Nephron (organoid): ENCODE data around the gene MYO1C.
"Not testable (repeated sequence)": the region's sequence is repeated elsewhere in the genome, so short reads cannot be mapped to it uniquely, and the experiment has no call there.

Experiments used
- H3K27ac Mint-ChIP-seq, 3 experiments: 2 replicates each; pipeline ENCODE4 v1.8.0; 2020; ENCODE audit warnings: mixed read lengths in 3 of 3, mild to moderate bottlenecking in 2 of 3, moderate library complexity in 1 of 3
- H3K27me3 Mint-ChIP-seq: 2 replicates; pipeline ENCODE4 v1.8.0; 2021; ENCODE audit warnings: low read depth, mild to moderate bottlenecking, moderate library complexity, mixed read lengths
- H3K36me3 Mint-ChIP-seq: 2 replicates; pipeline ENCODE4 v1.8.0; 2020; ENCODE audit warnings: low read depth, mixed read lengths
- H3K4me1 Mint-ChIP-seq: 2 replicates; pipeline ENCODE4 v1.8.0; 2020; ENCODE audit warnings: mixed read lengths
- H3K4me3 Mint-ChIP-seq, 3 experiments: 2 replicates each; pipeline ENCODE4 v1.8.0; 2020; ENCODE audit warnings: mild to moderate bottlenecking in 3 of 3, mixed read lengths in 3 of 3, moderate library complexity in 2 of 3
- H3K9me3 Mint-ChIP-seq: 2 replicates; pipeline ENCODE4 v1.8.0; 2020; ENCODE audit warnings: mixed read lengths
- TF ChIP-seq, protein P1 (sequence below), 3 experiments: fragments of 200-600 bp; sonication (generic); IDR thresholded peaks; one replicate each; pipeline ENCODE4 v1.5.0; 2021; ENCODE audit warnings: antibody characterized with exemption in 3 of 3; ENCODE audit not compliant: unreplicated experiment in 3 of 3

MYO1C gene

DNA sequence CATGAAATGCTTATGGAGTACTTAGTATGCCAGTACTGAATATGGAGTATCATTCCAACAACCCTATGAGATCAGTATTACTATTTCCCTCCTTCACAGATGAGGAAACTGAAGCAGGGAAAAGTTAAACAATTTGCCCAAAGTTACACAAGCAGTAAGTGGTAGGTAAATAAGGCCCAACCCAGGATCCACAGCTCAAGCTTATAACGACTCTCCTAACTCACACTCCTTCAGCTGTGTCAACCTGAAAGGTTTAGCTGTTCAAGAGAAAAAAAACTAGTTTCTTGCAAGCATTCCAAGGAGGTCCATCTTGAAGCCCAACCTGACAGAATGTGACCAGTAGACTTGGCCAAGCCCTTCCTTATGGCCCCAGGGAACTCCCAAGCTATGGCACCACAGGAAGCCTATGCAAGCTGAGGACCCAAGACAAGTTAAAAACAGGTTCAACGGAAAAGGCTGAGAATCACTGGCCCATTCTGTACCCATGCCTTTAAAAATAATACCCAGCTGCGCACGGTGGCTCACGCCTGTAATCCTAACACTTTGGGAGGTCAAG is 43.0 kb downstream of the MYO1C start:
- no peak overlapping the region for H3K27ac Mint-ChIP-seq
- TF ChIP-seq, protein P1, sequence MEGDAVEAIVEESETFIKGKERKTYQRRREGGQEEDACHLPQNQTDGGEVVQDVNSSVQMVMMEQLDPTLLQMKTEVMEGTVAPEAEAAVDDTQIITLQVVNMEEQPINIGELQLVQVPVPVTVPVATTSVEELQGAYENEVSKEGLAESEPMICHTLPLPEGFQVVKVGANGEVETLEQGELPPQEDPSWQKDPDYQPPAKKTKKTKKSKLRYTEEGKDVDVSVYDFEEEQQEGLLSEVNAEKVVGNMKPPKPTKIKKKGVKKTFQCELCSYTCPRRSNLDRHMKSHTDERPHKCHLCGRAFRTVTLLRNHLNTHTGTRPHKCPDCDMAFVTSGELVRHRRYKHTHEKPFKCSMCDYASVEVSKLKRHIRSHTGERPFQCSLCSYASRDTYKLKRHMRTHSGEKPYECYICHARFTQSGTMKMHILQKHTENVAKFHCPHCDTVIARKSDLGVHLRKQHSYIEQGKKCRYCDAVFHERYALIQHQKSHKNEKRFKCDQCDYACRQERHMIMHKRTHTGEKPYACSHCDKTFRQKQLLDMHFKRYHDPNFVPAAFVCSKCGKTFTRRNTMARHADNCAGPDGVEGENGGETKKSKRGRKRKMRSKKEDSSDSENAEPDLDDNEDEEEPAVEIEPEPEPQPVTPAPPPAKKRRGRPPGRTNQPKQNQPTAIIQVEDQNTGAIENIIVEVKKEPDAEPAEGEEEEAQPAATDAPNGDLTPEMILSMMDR (IDR thresholded peaks at IDR 0.05; ENCODE audit: unreplicated experiment in 3 of 3), result no peak
- peaks cover 36% of the 10 kb centered on the region for H3K36me3 Mint-ChIP-seq

DNA sequence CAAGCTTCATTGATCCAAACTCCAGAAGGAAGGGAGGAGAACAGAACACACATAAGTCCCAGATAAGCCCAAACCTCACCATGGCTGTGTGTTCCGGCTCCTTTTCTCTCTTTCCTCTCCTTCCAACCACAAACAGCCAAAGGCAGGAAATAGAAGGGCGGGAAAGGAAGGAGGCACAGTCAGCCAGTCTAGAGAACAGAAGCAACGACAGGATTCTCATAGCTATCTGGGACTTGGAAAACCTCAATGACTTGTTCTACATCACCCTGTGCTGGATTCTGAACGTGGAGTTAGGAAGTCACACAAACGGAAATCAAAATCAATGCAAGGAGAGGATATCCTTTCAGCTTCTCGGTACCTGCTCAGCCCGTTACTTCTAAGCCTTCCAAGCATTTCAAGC is 45.4 kb downstream of the MYO1C start:
- H3K4me3 Mint-ChIP-seq, result no peak overlapping the region
- peaks cover 31% of the 10 kb centered on the region for H3K36me3 Mint-ChIP-seq
- H3K4me1 Mint-ChIP-seq, result peaks cover 7% of the 10 kb centered on the region
- H3K9me3 Mint-ChIP-seq, result no peaks in the 10 kb centered on the region
- no peaks in the 10 kb centered on the region for H3K27me3 Mint-ChIP-seq
- TF ChIP-seq, protein P1 (IDR thresholded peaks at IDR 0.05; ENCODE audit: unreplicated experiment in 3 of 3), result no peak
- no peak overlapping the region for H3K27ac Mint-ChIP-seq

More for the DNA sequence above, 43.0 kb downstream of the MYO1C start:
- Mint-ChIP-seq H3K27me3 (no peaks in the 10 kb centered on the region), H3K4me1 (peaks cover 15% of the 10 kb centered on the region), H3K4me3 (no peak overlapping the region), H3K9me3 (no peaks in the 10 kb centered on the region)

DNA sequence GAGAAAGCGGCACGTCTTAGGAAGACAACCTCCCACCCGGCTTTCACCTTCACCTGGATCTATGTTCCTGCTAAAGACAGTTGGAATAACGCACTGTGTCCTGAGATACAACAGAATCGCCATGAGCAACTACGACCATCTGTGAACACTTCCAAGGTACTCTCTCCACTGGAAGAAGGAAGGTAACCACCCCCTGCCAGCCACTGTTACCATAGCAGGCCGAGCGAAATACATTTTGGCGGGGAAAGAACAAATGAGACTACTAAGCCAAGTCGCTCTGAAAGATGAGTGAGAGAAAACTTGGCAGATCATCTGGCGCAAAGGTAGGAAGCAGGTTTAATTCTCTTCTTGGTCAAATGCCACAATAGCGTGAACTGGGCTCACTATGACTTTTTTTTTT is 46.3 kb downstream of the MYO1C start:
- Mint-ChIP-seq H3K9me3 (no peaks in the 10 kb centered on the region), H3K36me3 (peaks cover 29% of the 10 kb centered on the region), H3K27me3 (no peaks in the 10 kb centered on the region), H3K4me3 (no peak overlapping the region), H3K27ac (no peak overlapping the region), H3K4me1 (peaks cover 7% of the 10 kb centered on the region)
- TF ChIP-seq, protein P1 (IDR thresholded peaks at IDR 0.05; ENCODE audit: unreplicated experiment in 3 of 3), result no peak

DNA sequence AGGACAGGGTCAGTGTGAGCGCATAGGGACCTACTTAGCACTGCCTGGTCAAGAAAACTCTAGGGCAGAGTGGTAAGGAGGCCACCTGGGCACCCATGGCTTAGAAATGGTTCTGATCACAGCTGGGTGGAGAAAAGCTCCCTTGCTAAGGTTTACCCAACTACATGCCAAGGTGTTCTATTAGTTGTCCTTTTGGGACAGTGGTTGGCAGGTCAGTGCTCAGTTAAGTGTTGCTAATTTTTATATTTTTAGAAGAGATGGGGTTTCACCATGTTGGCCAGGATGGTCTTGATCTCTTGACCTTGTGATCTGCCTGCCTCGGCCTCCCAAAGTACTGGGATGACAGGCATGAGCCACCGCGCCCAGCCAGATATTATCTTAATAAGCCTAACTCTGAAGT is 46.8 kb downstream of the MYO1C start:
- H3K27ac Mint-ChIP-seq, H3K9me3 Mint-ChIP-seq, H3K4me1 Mint-ChIP-seq, H3K27me3 Mint-ChIP-seq, H3K4me3 Mint-ChIP-seq: not testable (repeated sequence)
- H3K36me3 Mint-ChIP-seq, result peaks cover 29% of the 10 kb centered on the region

DNA sequence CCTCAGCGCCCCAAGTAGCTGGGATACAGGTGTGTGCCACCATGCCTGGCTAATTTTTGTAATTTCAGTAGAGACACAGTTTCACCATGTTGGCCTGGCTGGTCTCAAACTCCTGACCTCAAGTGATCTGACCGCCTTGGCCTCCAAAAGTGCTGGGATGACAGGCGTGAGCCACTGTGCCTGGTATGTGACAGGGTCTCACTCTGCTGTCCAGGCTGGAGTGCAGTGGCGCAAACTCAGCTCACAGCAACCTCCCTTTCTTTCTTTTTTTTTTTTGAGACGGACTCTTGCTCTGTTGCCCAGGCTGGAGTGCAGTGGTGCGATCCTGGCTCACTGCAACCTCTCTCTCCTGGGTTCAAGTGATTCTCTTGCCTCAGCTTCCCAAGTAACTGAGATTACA is 49.8 kb downstream of the MYO1C start:
- H3K9me3 Mint-ChIP-seq, H3K27me3 Mint-ChIP-seq, H3K4me1 Mint-ChIP-seq, H3K4me3 Mint-ChIP-seq, H3K27ac Mint-ChIP-seq: not testable (repeated sequence)
- peaks cover 18% of the 10 kb centered on the region for H3K36me3 Mint-ChIP-seq

DNA sequence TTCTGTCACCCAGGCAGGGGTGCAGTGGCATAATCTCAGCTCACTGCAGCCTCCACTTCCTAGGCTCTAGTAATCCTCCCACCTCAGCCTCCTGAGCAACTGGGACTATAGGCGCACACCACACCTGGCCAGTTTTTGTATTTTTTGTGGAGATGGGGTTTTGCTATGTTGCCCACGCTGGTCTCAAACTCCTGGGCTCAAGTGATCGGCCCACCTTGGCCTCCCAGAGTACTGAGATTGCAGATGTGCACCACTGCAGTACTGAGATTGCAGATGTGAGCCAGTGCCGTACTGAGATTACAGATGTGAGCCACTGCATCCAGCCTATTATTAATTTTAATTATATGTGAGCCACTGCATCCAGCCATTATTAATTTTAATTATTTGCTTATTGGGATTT is 50.3 kb downstream of the MYO1C start:
- Mint-ChIP-seq H3K4me3 (no peak overlapping the region), H3K36me3 (peaks cover 18% of the 10 kb centered on the region), H3K9me3 (no peaks in the 10 kb centered on the region), H3K4me1 (peaks cover 7% of the 10 kb centered on the region), H3K27ac (no peak overlapping the region), H3K27me3 (no peaks in the 10 kb centered on the region)
- TF ChIP-seq, protein P1 (IDR thresholded peaks at IDR 0.05; ENCODE audit: unreplicated experiment in 3 of 3), result no peak

DNA sequence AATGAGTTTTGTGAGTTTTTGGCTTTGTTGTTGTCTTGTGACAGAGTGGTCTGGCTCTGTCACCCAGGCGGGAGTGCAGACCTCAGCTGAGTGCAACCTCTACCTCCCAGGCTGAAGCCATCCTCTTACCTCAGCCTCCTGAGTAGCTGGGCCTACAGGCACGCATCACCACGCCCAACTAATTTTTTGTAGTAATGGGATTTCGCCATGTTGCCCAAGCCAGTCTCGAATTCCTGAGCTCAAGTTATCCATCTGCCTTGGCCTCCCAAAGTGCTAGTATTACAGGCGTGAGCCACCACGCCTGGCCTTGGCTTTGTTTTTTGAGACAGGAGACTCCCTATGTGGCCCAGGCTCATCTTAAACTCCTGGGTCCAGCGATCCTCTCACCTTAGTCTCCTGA is 51.6 kb downstream of the MYO1C start:
- Mint-ChIP-seq H3K27ac (no peak overlapping the region), H3K27me3 (no peaks in the 10 kb centered on the region)

More for the DNA sequence above, 51.6 kb downstream of the MYO1C start:
- peaks cover 21% of the 10 kb centered on the region for H3K36me3 Mint-ChIP-seq
- TF ChIP-seq, protein P1 (IDR thresholded peaks at IDR 0.05; ENCODE audit: unreplicated experiment in 3 of 3), result no peak
- H3K4me3 Mint-ChIP-seq, result no peak overlapping the region
- peaks cover 7% of the 10 kb centered on the region for H3K4me1 Mint-ChIP-seq
- no peaks in the 10 kb centered on the region for H3K9me3 Mint-ChIP-seq
